HEK293 (cell line): ENCODE data around the gene COL15A1.

Experiments
- CTCF ChIA-PET: fragments of 350-600 bp; formaldehyde crosslinking; extraction: SDS; loops from one replicate; lab custom pipeline; 2021; ENCODE audit warnings: antibody characterized with exemption; lab: Yijun Ruan, JAX
- POLR2A ChIA-PET: fragments of 300-600 bp; formaldehyde crosslinking; extraction: SDS; loops from one replicate; lab custom pipeline; 2020; ENCODE audit warnings: antibody characterized with exemption, inconsistent platforms; lab: Yijun Ruan, JAX
- H3K27ac ChIP-seq: fragments of 200-500 bp; sonication (Bioruptor generic); 2 replicates; pipeline ENCODE4 v1.5.1; 2014; ENCODE audit warnings: low read depth, low read length, control low read depth, inconsistent platforms; ENCODE audit errors: extremely low read depth
- H3K36me3 ChIP-seq, 2 experiments: fragments of 200-500 bp in 1 of 2; sonication (Bioruptor generic) in 1 of 2; 1 replicate in 1 of 2; 2 replicates in 1 of 2; pipeline ENCODE4 v1.5.1; 2014 to 2017; ENCODE audit warnings: inconsistent platforms in 2 of 2, low read length in 2 of 2; ENCODE audit not compliant: control insufficient read depth in 2 of 2, insufficient read depth in 1 of 2
- H3K4me1 ChIP-seq: fragments of 200-500 bp; sonication (Bioruptor generic); 2 replicates; pipeline ENCODE4 v1.5.1; 2014; ENCODE audit warnings: mild to moderate bottlenecking, low read length, inconsistent platforms; ENCODE audit not compliant: control insufficient read depth, insufficient read depth
- H3K4me3 ChIP-seq: 2 replicates; pipeline ENCODE4 v1.5.1; 2011; ENCODE audit warnings: low read depth, mild to moderate bottlenecking, control low read depth, low read length, moderate library complexity
- H3K9me3 ChIP-seq: fragments of 200-500 bp; sonication (Bioruptor generic); 2 replicates; pipeline ENCODE4 v1.5.1; 2014; ENCODE audit warnings: low read depth, low read length, inconsistent platforms; ENCODE audit not compliant: control insufficient read depth, insufficient read depth
- ATF2 ChIP-seq: fragments of 450-650 bp; formaldehyde crosslinking; IDR thresholded peaks from 2 replicates; pipeline ENCODE4 v1.5.1; 2016; ENCODE audit warnings: missing biosample characterization, missing genetic modification characterization, low read depth
- BCL6B ChIP-seq: fragments of 450-650 bp; formaldehyde crosslinking; IDR thresholded peaks from 2 replicates; pipeline ENCODE4 v1.5.1; 2017; ENCODE audit warnings: missing biosample characterization, missing genetic modification characterization
- FEZF1 ChIP-seq: fragments of 450-650 bp; formaldehyde crosslinking; IDR thresholded peaks from 2 replicates; pipeline ENCODE4 v1.5.1; 2016; ENCODE audit warnings: missing biosample characterization, missing genetic modification characterization
- KLF1 ChIP-seq: fragments of 450-650 bp; formaldehyde crosslinking; IDR thresholded peaks from 2 replicates; pipeline ENCODE4 v1.5.1; 2016; ENCODE audit warnings: missing biosample characterization, missing genetic modification characterization
- ZBTB1 ChIP-seq: fragments of 450-650 bp; formaldehyde crosslinking; IDR thresholded peaks from 2 replicates; pipeline ENCODE4 v1.5.1; 2016; ENCODE audit warnings: missing biosample characterization, missing genetic modification characterization
- ZNF112 ChIP-seq: fragments of 450-650 bp; formaldehyde crosslinking; IDR thresholded peaks from 2 replicates; pipeline ENCODE4 v1.5.0; 2017; ENCODE audit warnings: missing biosample characterization, missing genetic modification characterization
- ZNF133 ChIP-seq: fragments of 450-650 bp; formaldehyde crosslinking; IDR thresholded peaks from 2 replicates; pipeline ENCODE4 v1.5.1; 2016; ENCODE audit warnings: missing biosample characterization, missing genetic modification characterization
- ZNF155 ChIP-seq: fragments of 450-650 bp; formaldehyde crosslinking; IDR thresholded peaks from 2 replicates; pipeline ENCODE4 v1.5.1; 2016; ENCODE audit warnings: missing biosample characterization, missing genetic modification characterization
- ZNF174 ChIP-seq: fragments of 450-650 bp; formaldehyde crosslinking; IDR thresholded peaks from 2 replicates; pipeline ENCODE4 v1.5.0; 2017; ENCODE audit warnings: missing biosample characterization, mild to moderate bottlenecking, missing genetic modification characterization
- ZNF175 ChIP-seq: fragments of 450-650 bp; formaldehyde crosslinking; IDR thresholded peaks from 2 replicates; pipeline ENCODE4 v1.5.1; 2016; ENCODE audit warnings: missing biosample characterization, missing genetic modification characterization
- ZNF211 ChIP-seq: fragments of 450-650 bp; formaldehyde crosslinking; IDR thresholded peaks from 2 replicates; pipeline ENCODE4 v1.5.1; 2016; ENCODE audit warnings: low read depth, missing biosample characterization, missing genetic modification characterization
- ZNF214 ChIP-seq: fragments of 450-650 bp; formaldehyde crosslinking; IDR thresholded peaks from 2 replicates; pipeline ENCODE4 v1.5.1; 2017; ENCODE audit warnings: missing biosample characterization, mild to moderate bottlenecking, missing genetic modification characterization, borderline replicate concordance
- ZNF223 ChIP-seq: fragments of 450-650 bp; formaldehyde crosslinking; IDR thresholded peaks from 2 replicates; pipeline ENCODE4 v1.5.1; 2016; ENCODE audit warnings: missing biosample characterization, missing genetic modification characterization
- ZNF529 ChIP-seq: fragments of 450-650 bp; formaldehyde crosslinking; IDR thresholded peaks from 2 replicates; pipeline ENCODE4 v1.5.1; 2017; ENCODE audit warnings: missing genetic modification characterization, missing biosample characterization; ENCODE audit not compliant: insufficient replicate concordance
- ZNF596 ChIP-seq: fragments of 450-650 bp; IDR thresholded peaks from 2 replicates; pipeline ENCODE4 v1.5.0; 2018; ENCODE audit warnings: missing biosample characterization, mild to moderate bottlenecking, missing genetic modification characterization, moderate library complexity
- ZNF600 ChIP-seq: fragments of 450-650 bp; formaldehyde crosslinking; IDR thresholded peaks from 2 replicates; pipeline ENCODE4 v1.5.1; 2016; ENCODE audit warnings: missing biosample characterization, missing genetic modification characterization
- ZNF776 ChIP-seq: fragments of 450-650 bp; formaldehyde crosslinking; IDR thresholded peaks from 2 replicates; pipeline ENCODE4 v1.5.0; 2017; ENCODE audit warnings: missing biosample characterization, missing genetic modification characterization, borderline replicate concordance
- ZSCAN30 ChIP-seq: fragments of 450-650 bp; IDR thresholded peaks from 2 replicates; pipeline ENCODE4 v1.5.1; 2018; ENCODE audit warnings: missing biosample characterization, mild to moderate bottlenecking, missing genetic modification characterization, moderate library complexity
- TF ChIP-seq, protein P1 (sequence below): fragments of 450-650 bp; formaldehyde crosslinking; IDR thresholded peaks from 2 replicates; pipeline ENCODE4 v1.5.1; 2016; ENCODE audit warnings: missing biosample characterization, missing genetic modification characterization, borderline replicate concordance
- TF ChIP-seq, protein P2 (sequence below): fragments of 450-650 bp; formaldehyde crosslinking; IDR thresholded peaks from 2 replicates; pipeline ENCODE4 v1.5.1; 2016; ENCODE audit warnings: missing biosample characterization, missing genetic modification characterization
- TF ChIP-seq, protein P3 (sequence below): fragments of 450-650 bp; formaldehyde crosslinking; IDR thresholded peaks from 2 replicates; pipeline ENCODE4 v1.5.1; 2016; ENCODE audit warnings: missing biosample characterization, missing genetic modification characterization, low read depth
- TF ChIP-seq, protein P4 (sequence below): fragments of 450-650 bp; formaldehyde crosslinking; IDR thresholded peaks from 2 replicates; pipeline ENCODE4 v1.5.1; 2016; ENCODE audit warnings: missing biosample characterization, missing genetic modification characterization

Gene COL15A1

GRCh38 chr9:98954244-98954610, 10.5 kb downstream of the COL15A1 start:
- Histone ChIP-seq H3K27ac (no peak overlapping the region), H3K9me3 (no peaks in the 10 kb centered on the region), H3K4me3 (no peak overlapping the region), H3K4me1 (no peaks in the 10 kb centered on the region), H3K36me3 (no peaks in the 10 kb centered on the region)
- ChIA-PET CTCF (interaction anchor here (0.7 kb wide), 1 partner anchor 33 kb away, joined by 3 read pairs; no protein-coding TSS in a partner anchor), POLR2A (no interaction called here)
- TF ChIP-seq ZNF600 = no peak
- no peak for TF ChIP-seq ZNF211 (tag by site-specific recombination)
- TF ChIP-seq ZSCAN30 = no peak

GRCh38 chr9:98955259-98955658, 11.6 kb downstream of the COL15A1 start:
- TF ChIP-seq ZNF776 (tag by site-specific recombination) (no peak), ZNF223 (tag by site-specific recombination) (no peak), ZNF174 (tag by site-specific recombination) (no peak), ZNF112 (tag by site-specific recombination) (no peak), ZBTB1 (tag by site-specific recombination) (no peak), BCL6B (no peak), ZNF214 (tag by site-specific recombination) (no peak), ZNF596 (tag by site-specific recombination) (no peak), FEZF1 (no peak), ATF2 (tag by site-specific recombination) (no peak), ZNF155 (no peak), ZNF529 (no peak), ZNF175 (no peak), KLF1 (tag by site-specific recombination) (no peak), ZNF133 (tag by site-specific recombination) (no peak)
- TF ChIP-seq, protein P1, sequence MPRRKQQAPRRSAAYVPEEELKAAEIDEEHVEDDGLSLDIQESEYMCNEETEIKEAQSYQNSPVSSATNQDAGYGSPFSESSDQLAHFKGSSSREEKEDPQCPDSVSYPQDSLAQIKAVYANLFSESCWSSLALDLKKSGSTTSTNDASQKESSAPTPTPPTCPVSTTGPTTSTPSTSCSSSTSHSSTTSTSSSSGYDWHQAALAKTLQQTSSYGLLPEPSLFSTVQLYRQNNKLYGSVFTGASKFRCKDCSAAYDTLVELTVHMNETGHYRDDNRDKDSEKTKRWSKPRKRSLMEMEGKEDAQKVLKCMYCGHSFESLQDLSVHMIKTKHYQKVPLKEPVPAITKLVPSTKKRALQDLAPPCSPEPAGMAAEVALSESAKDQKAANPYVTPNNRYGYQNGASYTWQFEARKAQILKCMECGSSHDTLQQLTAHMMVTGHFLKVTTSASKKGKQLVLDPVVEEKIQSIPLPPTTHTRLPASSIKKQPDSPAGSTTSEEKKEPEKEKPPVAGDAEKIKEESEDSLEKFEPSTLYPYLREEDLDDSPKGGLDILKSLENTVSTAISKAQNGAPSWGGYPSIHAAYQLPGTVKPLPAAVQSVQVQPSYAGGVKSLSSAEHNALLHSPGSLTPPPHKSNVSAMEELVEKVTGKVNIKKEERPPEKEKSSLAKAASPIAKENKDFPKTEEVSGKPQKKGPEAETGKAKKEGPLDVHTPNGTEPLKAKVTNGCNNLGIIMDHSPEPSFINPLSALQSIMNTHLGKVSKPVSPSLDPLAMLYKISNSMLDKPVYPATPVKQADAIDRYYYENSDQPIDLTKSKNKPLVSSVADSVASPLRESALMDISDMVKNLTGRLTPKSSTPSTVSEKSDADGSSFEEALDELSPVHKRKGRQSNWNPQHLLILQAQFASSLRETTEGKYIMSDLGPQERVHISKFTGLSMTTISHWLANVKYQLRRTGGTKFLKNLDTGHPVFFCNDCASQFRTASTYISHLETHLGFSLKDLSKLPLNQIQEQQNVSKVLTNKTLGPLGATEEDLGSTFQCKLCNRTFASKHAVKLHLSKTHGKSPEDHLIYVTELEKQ (tag by site-specific recombination) = no peak
- TF ChIP-seq, protein P2, sequence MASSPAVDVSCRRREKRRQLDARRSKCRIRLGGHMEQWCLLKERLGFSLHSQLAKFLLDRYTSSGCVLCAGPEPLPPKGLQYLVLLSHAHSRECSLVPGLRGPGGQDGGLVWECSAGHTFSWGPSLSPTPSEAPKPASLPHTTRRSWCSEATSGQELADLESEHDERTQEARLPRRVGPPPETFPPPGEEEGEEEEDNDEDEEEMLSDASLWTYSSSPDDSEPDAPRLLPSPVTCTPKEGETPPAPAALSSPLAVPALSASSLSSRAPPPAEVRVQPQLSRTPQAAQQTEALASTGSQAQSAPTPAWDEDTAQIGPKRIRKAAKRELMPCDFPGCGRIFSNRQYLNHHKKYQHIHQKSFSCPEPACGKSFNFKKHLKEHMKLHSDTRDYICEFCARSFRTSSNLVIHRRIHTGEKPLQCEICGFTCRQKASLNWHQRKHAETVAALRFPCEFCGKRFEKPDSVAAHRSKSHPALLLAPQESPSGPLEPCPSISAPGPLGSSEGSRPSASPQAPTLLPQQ (tag by site-specific recombination) = no peak
- TF ChIP-seq, protein P3, sequence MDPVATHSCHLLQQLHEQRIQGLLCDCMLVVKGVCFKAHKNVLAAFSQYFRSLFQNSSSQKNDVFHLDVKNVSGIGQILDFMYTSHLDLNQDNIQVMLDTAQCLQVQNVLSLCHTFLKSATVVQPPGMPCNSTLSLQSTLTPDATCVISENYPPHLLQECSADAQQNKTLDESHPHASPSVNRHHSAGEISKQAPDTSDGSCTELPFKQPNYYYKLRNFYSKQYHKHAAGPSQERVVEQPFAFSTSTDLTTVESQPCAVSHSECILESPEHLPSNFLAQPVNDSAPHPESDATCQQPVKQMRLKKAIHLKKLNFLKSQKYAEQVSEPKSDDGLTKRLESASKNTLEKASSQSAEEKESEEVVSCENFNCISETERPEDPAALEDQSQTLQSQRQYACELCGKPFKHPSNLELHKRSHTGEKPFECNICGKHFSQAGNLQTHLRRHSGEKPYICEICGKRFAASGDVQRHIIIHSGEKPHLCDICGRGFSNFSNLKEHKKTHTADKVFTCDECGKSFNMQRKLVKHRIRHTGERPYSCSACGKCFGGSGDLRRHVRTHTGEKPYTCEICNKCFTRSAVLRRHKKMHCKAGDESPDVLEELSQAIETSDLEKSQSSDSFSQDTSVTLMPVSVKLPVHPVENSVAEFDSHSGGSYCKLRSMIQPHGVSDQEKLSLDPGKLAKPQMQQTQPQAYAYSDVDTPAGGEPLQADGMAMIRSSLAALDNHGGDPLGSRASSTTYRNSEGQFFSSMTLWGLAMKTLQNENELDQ (tag by site-specific recombination) = no peak
- TF ChIP-seq, protein P4, sequence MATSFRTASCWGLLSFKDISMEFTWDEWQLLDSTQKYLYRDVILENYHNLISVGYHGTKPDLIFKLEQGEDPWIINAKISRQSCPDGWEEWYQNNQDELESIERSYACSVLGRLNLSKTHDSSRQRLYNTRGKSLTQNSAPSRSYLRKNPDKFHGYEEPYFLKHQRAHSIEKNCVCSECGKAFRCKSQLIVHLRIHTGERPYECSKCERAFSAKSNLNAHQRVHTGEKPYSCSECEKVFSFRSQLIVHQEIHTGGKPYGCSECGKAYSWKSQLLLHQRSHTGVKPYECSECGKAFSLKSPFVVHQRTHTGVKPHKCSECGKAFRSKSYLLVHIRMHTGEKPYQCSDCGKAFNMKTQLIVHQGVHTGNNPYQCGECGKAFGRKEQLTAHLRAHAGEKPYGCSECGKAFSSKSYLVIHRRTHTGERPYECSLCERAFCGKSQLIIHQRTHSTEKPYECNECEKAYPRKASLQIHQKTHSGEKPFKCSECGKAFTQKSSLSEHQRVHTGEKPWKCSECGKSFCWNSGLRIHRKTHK (tag by site-specific recombination) = no peak
- ChIA-PET POLR2A (no interaction called here), CTCF (interaction anchor here (0.6 kb wide), 1 partner anchor 20 kb away, joined by 4 read pairs; no protein-coding TSS in a partner anchor)
- Histone ChIP-seq H3K4me3 (no peak overlapping the region), H3K27ac (no peak overlapping the region), H3K4me1 (no peaks in the 10 kb centered on the region), H3K36me3 (no peaks in the 10 kb centered on the region), H3K9me3 (no peaks in the 10 kb centered on the region)
